Measurements from ENCODE around the gene ADIG. TPM values are rescaled to one million over a fixed set of nuclear protein-coding genes. Genes with fewer than 3 reads are reported as not detected.

ADIG gene
- polyA plus RNA-seq, 1 donor = not detected

DNA sequence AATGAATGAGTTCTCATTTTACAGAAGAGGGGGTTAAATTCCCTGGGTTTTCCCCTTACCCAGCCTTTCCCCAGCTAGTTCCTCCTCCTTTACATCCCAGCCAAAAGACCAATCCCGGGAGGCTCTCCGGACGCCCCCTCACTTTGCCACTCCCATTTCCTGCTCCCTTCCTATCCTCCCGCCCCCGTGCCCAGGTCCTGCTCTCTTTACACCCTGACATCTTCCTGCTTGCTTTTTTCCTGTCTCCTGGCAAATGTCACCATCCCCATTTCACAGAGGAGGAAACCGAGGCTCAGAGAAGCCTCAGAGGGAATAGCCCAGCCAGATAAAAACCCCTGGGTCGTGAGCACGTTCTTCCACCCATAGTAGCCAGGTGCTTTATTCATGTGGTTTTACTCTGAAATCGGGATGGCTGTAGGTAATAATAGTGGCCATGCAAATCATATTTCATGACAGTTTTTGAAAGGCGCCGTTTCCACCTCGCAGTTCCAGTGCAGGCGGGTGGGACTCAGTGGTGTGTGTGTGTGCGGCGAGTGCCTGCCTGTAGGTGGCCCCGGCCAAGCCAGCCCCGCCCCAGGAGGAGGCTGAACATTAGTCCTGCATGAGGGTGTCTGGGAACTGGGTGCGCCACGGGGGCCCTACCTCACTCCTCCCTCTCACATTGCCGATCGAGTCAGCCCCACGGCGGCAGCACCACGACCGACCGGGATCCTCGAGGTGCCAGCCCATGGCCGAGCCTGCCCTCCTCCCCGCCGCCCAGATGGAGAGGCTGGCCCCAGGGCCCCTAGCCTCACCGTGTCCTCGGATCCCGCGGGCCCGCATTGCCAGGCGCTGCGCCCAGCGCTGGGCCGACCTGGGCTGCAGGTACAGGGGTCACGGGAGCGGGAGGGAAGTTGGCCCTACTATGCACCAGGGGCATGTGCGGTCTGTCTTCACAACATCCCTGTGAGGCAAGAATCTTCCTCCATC lies 20.5 kb downstream of the ADIG start, which contains the start of gene ARHGAP40:
ARHGAP40 (plus strand) TSS at position 594 of the 969 bp plus-strand sequence.
- DNase-seq (ENCODE audit: low read depth) = no peak

- no peak for DNase-seq (ENCODE audit: low read depth)
Observed at GRCh38 chr20:38602185-38602581, 21.2 kb downstream of the ADIG start.

- no peak for DNase-seq (ENCODE audit: low read depth)
Observed at GRCh38 chr20:38603286-38603685, 22.3 kb downstream of the ADIG start.

DNA sequence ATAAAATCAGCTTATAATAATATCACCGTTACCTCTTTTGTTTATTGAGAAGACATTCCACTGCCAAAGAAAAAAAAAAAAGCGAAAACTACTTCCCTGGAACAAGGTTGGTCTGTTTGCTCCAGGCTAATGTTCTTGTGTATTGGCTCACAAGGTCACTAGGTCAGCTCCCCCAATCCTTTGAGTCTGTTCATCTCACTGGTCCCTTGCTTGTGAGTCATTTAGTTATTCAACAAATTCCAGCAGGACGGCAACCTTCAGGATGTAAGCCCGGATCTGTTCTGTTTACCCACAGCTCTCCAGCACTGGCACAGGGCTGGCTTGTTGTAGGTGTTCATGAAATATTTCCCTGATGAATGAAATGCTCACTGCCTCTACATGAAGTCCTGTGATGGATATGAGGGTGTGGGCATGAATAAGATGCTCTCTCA lies 23.9 kb downstream of the ADIG start:
- no peak for DNase-seq (ENCODE audit: low read depth)

DNA sequence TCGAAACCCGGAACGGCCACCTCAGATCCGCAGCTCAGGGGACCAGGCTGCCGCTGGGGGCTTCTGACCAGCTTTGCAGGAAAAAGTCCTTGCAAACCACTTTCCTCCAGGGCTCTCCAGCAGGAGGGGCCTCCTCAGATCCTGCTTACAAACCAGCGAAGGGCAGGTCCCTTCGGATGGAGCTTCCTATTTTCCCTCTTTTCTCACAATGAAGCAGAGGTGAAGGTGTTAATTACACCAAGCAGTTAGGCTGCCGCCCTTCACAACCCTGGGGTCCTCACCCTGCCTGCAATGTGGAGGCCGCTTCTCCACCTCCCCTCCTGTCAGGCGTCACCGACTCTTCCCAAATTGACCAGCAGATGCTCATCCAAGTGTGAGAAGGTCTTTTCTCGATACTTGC lies 26.4 kb downstream of the ADIG start:
- no peak for DNase-seq (ENCODE audit: low read depth)

- DNase-seq (ENCODE audit: low read depth) = no peak
Observed at GRCh38 chr20:38608188-38608587, 27.2 kb downstream of the ADIG start.

- DNase-seq (ENCODE audit: low read depth) = no peak
Observed at GRCh38 chr20:38609815-38610214, 28.8 kb downstream of the ADIG start.

GRCh38 chr20:38610521-38610920 lies 29.5 kb downstream of the ADIG start:
- DNase-seq (ENCODE audit: low read depth) = no peak

DNA sequence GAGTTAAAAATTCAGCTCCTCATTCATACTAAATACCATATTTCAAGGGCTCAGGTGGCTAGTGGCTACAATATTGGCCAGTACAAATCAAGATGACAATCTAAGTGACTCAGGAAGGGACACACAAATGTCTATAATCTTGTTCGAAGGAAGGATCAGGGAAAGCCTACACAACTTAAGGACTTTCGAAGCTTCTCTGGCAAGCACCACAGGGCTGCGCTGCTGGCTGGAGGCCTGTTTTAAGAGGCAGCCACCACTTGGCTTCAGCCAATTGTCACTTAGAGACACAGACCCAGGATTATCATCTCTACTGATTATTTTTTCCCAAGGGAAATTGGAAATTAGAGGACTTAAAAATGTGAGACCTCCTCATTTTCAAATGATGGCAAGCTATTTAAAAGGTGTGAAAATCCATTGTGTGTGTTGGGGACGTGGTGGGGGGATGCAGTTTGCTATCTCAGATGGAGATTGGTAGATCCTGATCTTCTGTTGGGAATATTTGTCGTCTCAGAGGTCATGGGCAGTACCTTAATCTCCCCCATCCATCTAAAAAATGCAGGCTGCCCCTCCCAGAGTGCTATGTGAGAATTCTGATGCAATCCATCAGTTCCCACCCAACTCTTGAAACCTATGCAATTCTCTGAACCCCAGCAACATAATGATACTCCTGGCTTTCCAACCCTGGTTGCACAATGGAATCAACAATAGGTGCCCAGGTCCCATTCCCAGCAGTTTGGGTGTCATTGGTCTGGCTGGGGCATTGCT lies 31.9 kb downstream of the ADIG start:
- no peak for DNase-seq (ENCODE audit: low read depth)

DNA sequence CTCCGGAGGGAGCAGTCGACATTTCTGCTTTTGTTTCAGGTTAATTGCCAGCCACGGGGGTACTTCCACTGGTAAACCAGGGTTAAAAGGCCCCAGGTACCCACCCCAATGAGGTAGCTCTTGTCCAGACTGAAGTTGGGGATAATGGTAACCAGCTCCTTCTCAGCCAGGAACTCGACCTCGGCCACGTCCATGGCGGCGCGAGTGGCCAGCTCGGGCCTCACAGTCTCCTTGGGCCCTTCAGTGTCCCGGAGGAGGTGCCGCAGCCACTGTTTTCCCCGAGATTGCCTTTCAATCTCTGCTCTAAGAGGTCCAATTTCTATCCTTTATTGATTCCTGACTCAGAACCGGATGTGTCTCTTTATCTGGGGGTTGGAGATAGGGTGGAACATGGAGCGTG lies 34.3 kb downstream of the ADIG start:
- DNase-seq (ENCODE audit: low read depth) = no peak

GRCh38 chr20:38616457-38616856 lies 35.5 kb downstream of the ADIG start:
- no peak for DNase-seq (ENCODE audit: low read depth)

DNA sequence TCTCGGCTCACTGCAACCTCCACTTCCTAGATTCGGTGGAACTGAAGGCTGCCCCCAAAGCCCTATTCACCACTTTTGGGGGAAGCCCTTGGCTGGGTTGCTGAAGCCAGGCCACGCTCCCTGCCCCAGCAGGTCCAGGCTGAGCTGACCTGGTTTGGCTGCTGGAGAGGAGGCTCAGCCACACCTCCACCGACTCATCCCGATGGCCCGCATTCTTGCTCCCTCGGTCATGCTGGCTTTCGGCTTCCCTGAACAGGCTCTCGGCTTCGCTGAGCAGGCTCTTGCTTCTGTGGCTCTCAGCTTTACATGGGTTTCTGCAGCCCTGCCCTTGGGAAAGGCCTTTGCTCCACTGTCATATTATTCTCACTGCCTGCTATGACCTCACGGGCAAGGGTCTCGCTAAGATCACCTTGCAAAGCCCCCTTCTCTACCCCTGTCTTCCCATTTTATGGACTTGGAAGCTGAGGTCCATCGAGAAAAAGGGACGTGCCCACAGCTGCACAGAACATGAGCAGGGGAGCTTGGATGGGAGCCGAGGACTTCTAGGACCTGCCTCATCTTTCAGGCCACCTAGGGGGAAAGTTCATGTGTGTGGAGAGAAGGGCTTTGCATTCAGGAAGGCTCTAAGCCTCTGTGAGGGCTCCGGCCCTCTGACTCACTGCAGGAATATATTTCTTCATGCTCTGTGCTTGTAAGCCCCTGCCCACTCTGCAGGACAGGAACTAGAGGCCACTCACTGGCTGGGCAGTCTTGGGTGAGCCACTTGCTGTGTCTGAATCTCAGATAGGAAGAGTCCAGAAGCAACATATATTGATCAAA lies 36.2 kb downstream of the ADIG start:
- no peak for DNase-seq (ENCODE audit: low read depth)

DNA sequence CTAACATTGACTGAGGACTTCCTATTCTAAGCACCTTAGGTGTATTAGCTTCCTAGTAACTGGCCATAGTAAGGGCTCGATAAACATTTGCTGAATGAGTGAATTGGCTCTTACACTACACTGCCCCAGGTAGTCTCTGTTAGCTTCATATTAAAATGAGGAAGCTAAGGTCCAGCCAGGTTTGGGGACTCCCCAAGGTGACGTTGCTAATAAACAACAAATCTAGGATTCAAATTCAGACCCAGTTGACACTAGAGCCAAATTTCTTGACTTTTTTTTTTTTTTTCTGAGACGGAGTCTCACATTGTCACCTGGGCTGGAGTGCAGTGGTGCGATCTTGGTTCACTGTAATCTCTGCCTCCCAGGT lies 36.8 kb downstream of the ADIG start:
- DNase-seq (ENCODE audit: low read depth) = no peak

DNA sequence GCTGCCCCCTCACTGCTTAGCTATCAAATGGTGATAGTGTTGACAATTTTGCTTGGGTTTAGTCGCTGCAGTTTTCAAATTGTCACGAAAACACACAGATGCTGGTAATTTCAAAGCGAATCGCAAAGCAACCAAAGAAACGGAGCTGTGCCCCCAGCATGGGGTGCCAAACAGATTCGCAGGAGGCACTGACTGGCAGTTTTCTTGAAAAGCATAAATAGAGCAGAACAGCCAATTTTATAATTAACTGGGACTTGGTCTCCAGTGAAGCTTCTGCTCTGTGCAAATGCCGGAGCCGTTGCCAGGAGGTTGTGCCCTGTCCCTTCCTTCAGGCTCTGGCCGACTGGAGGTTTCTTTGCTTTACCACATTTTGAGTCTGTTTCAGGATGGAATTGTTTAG lies 39.4 kb downstream of the ADIG start:
- no peak for DNase-seq (ENCODE audit: low read depth)

DNA sequence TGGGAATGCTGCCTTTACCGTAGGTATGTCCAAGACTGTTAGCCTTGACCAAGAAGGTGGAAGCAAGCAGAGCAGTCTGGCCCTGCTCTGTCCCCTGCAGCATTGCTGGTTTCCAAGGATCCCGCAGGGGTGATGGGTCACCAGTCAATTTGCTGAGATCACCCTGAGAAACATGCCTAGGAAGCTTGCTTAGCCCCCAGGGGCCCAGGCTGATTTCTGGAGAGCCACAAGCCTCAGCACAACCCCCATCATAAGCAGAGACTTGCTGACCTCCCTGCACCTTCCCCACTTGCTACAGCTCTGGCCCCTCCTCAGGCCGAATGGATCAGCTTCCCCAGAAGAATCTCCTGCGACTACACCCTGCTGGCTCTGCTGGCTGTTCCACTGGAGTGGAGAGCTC lies 42.1 kb downstream of the ADIG start:
- no peak for DNase-seq (ENCODE audit: low read depth)

- DNase-seq (ENCODE audit: low read depth) = no peak
Observed at GRCh38 chr20:38624084-38624483, 43.1 kb downstream of the ADIG start.

DNA sequence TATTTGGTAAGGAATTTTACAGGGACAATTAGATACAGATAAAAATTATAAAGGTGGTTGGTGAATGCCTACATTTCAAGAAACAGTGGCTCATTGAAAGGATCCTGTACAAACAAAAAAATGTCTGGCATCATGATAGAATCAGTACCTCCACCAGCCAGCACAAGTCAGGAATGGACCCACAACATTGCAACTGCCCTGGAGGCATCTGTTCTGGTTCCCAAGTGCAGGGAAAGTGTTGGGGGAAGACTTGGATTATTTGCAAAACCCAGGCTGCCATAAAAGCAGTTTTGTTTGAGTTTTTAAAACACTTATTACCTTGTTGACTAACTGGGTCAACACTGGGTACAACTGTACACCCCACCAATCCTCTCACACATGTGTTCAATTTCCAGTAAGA lies 44.9 kb downstream of the ADIG start:
- DNase-seq (ENCODE audit: low read depth) = no peak

- no peak for DNase-seq (ENCODE audit: low read depth)
Observed at GRCh38 chr20:38626921-38627659, 46.1 kb downstream of the ADIG start.

DNA sequence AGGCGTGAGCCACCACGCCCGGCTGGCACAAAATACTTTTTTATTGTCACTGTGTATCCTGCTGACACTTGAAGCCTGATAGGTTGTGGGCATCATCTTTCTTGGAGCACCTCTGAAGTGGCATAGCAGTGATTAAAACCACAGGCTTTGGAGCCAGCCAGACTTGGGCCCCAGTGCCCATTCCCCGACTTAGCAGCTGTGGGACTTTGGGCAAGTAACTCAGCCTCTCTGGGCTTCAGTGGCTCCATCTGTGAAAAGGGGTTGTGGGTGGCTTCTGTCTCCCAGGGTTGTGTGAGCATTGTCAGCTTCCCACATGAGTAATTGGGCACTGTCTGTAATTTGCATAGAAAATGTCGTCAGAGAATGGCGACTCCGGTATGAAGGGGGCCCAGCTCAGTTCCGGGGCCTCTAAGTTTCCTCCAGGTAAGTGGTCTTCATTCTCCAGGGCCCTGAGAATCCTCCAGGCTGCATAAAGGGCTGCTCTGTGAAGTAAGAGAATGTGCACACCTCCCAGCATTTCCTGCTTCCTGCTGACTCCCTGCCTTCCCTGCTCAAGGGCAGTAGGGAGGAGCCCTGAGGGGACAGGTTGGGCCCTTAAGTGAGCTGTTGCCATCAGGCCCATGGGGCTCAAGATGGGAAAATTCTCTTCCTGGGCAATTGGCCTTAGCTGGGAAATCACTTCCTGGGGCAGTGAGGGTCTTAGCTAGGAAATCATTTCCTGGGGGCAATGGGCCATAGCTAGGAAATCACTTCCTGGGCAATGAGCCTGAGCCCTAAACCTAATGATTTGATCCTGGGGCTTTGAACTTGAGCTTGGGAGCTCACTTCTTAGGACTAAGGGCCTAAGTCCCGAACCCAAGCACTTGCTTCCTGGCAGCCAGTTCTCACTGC lies 47.8 kb downstream of the ADIG start:
- DNase-seq (ENCODE audit: low read depth) = no peak

GRCh38 chr20:38629979-38630378 lies 49.0 kb downstream of the ADIG start:
- DNase-seq (ENCODE audit: low read depth) = no peak

All from forelimb muscle (tissue), 1 donor.